Measurements from ENCODE around the gene STXBP5. TPM values are rescaled to one million over a fixed set of nuclear protein-coding genes. Genes with fewer than 3 reads are reported as not detected.

The STXBP5 gene
- total RNA-seq, 2 experiments from 2014 or later, result 21.0 to 22.5 TPM

GRCh38 chr6:147347179-147347881 lies 143.1 kb downstream of the STXBP5 start:
- POLR2A ChIA-PET, result no interaction called here
- no peaks in the 10 kb centered on the region for H3K9me3 ChIP-seq (ENCODE audit: control insufficient read depth in 1 of 2, insufficient read depth in 1 of 2, low read length in 2 of 2)
- no peak overlapping the region for H3K4me3 ChIP-seq (ENCODE audit: low read length)
- TF ChIP-seq CTCF (IDR thresholded peaks at IDR 0.05), result no peak
- peaks cover 3% of the 10 kb centered on the region for H3K36me3 ChIP-seq (ENCODE audit: insufficient read depth, low read length)
- intact Hi-C loops (cut with DNase I, micrococcal nuclease), result no loop called here
- no peak overlapping the region for H3K27ac Mint-ChIP-seq
- H3K27me3 ChIP-seq (ENCODE audit: control insufficient read depth in 1 of 2, insufficient read depth in 2 of 2, low read length in 2 of 2), result no peaks in the 10 kb centered on the region
- H3K4me1 Mint-ChIP-seq (ENCODE audit: low read depth), result no peaks in the 10 kb centered on the region
- H3K9me3 Mint-ChIP-seq, result no peaks in the 10 kb centered on the region
- H3K36me3 Mint-ChIP-seq (ENCODE audit: low read depth), result peaks cover 45% of the 10 kb centered on the region
- H3K4me1 ChIP-seq (ENCODE audit: insufficient read depth, low read length), result no peaks in the 10 kb centered on the region
- CTCF ChIA-PET, result no interaction called here
- H3K27ac ChIP-seq (ENCODE audit: low read depth in 1 of 2, low read length in 2 of 2), result no peak overlapping the region
- H3K4me3 Mint-ChIP-seq, result no peak overlapping the region
- ATAC-seq (ENCODE audit: poor library complexity), result no peak
- DNase-seq, result no peak
- no peaks in the 10 kb centered on the region for H3K27me3 Mint-ChIP-seq

GRCh38 chr6:147347882-147348575 lies 143.8 kb downstream of the STXBP5 start:
- Histone ChIP-seq H3K4me3 (ENCODE audit: low read length) (no peak overlapping the region), H3K36me3 (ENCODE audit: insufficient read depth, low read length) (peaks cover 3% of the 10 kb centered on the region), H3K4me1 (ENCODE audit: insufficient read depth, low read length) (no peaks in the 10 kb centered on the region), H3K9me3 (ENCODE audit: control insufficient read depth in 1 of 2, insufficient read depth in 1 of 2, low read length in 2 of 2) (no peaks in the 10 kb centered on the region), H3K27me3 (ENCODE audit: control insufficient read depth in 1 of 2, insufficient read depth in 2 of 2, low read length in 2 of 2) (no peaks in the 10 kb centered on the region), H3K27ac (ENCODE audit: low read depth in 1 of 2, low read length in 2 of 2) (no peak overlapping the region)
- H3K9me3 Mint-ChIP-seq, result no peaks in the 10 kb centered on the region
- no peak for TF ChIP-seq CTCF (IDR thresholded peaks at IDR 0.05)
- ChIA-PET CTCF (no interaction called here), POLR2A (no interaction called here)
- intact Hi-C loops (cut with DNase I, micrococcal nuclease), result no loop called here
- DNase-seq (no peak), ATAC-seq (ENCODE audit: poor library complexity) (no peak)
- H3K36me3 Mint-ChIP-seq (ENCODE audit: low read depth), result peaks cover 46% of the 10 kb centered on the region
- H3K4me3 Mint-ChIP-seq, result no peak overlapping the region
- H3K27me3 Mint-ChIP-seq, result no peaks in the 10 kb centered on the region
- no peaks in the 10 kb centered on the region for H3K4me1 Mint-ChIP-seq (ENCODE audit: low read depth)
- H3K27ac Mint-ChIP-seq, result no peak overlapping the region

GRCh38 chr6:147361311-147361981 lies 157.2 kb downstream of the STXBP5 start:
- no peaks in the 10 kb centered on the region for H3K27me3 ChIP-seq (ENCODE audit: control insufficient read depth in 1 of 2, insufficient read depth in 2 of 2, low read length in 2 of 2)
- H3K9me3 Mint-ChIP-seq, result peaks cover 7% of the 10 kb centered on the region
- H3K4me3 Mint-ChIP-seq, result no peak overlapping the region
- ChIA-PET CTCF (no interaction called here), POLR2A (no interaction called here)
- H3K27ac ChIP-seq (ENCODE audit: low read depth in 1 of 2, low read length in 2 of 2), result no peak overlapping the region
- no peak for TF ChIP-seq CTCF (IDR thresholded peaks at IDR 0.05)
- no peaks in the 10 kb centered on the region for H3K9me3 ChIP-seq (ENCODE audit: control insufficient read depth in 1 of 2, insufficient read depth in 1 of 2, low read length in 2 of 2)
- peaks cover 93% of the 10 kb centered on the region for H3K36me3 Mint-ChIP-seq (ENCODE audit: low read depth)
- H3K4me3 ChIP-seq (ENCODE audit: low read length), result no peak overlapping the region
- no peaks in the 10 kb centered on the region for H3K4me1 ChIP-seq (ENCODE audit: insufficient read depth, low read length)
- intact Hi-C loops (cut with DNase I, micrococcal nuclease), result no loop called here
- DNase-seq, result no peak
- H3K27me3 Mint-ChIP-seq, result no peaks in the 10 kb centered on the region
- no peak overlapping the region for H3K27ac Mint-ChIP-seq
- no peak for ATAC-seq (ENCODE audit: poor library complexity)
- H3K4me1 Mint-ChIP-seq (ENCODE audit: low read depth), result no peaks in the 10 kb centered on the region
- peaks cover 40% of the 10 kb centered on the region for H3K36me3 ChIP-seq (ENCODE audit: insufficient read depth, low read length)
